Measurements from ENCODE around the gene ARHGEF1. TPM values are rescaled to one million over a fixed set of nuclear protein-coding genes. Genes with fewer than 3 reads are reported as not detected.

Gene ARHGEF1
- total RNA-seq, result 19.2 and 49.9 TPM in 2 replicates
- polyA plus RNA-seq, result 40.1 and 68.1 TPM in 2 replicates

GRCh38 chr19:41882568-41883462 is at the start of gene ARHGEF1:
Gene ARHGEF1 (plus strand): TSS chr19:41883184. CDS start chr19:41888083, 4,899 bp downstream.
- Histone ChIP-seq H3K27me3 (no peaks in the 10 kb centered on the region), H3K9me3 (ENCODE audit: low read depth) (no peaks in the 10 kb centered on the region), H3K27ac (no peak within 1 kb of the TSS), H3K4me3 (peak within 1 kb of the TSS; percentile 46), H3K36me3 (no peaks in the 10 kb centered on the region), H3K4me1 (ENCODE audit: low read depth) (no peaks in the 10 kb centered on the region)
- TF ChIP-seq, protein P1, sequence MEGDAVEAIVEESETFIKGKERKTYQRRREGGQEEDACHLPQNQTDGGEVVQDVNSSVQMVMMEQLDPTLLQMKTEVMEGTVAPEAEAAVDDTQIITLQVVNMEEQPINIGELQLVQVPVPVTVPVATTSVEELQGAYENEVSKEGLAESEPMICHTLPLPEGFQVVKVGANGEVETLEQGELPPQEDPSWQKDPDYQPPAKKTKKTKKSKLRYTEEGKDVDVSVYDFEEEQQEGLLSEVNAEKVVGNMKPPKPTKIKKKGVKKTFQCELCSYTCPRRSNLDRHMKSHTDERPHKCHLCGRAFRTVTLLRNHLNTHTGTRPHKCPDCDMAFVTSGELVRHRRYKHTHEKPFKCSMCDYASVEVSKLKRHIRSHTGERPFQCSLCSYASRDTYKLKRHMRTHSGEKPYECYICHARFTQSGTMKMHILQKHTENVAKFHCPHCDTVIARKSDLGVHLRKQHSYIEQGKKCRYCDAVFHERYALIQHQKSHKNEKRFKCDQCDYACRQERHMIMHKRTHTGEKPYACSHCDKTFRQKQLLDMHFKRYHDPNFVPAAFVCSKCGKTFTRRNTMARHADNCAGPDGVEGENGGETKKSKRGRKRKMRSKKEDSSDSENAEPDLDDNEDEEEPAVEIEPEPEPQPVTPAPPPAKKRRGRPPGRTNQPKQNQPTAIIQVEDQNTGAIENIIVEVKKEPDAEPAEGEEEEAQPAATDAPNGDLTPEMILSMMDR (IDR thresholded peaks at IDR 0.05; ENCODE audit: low read depth, low read length), result no peak
- DNase-seq (ENCODE audit: low read depth in 1 of 2, low spot score in 1 of 2), result peak; percentile 38 to 40

DNA sequence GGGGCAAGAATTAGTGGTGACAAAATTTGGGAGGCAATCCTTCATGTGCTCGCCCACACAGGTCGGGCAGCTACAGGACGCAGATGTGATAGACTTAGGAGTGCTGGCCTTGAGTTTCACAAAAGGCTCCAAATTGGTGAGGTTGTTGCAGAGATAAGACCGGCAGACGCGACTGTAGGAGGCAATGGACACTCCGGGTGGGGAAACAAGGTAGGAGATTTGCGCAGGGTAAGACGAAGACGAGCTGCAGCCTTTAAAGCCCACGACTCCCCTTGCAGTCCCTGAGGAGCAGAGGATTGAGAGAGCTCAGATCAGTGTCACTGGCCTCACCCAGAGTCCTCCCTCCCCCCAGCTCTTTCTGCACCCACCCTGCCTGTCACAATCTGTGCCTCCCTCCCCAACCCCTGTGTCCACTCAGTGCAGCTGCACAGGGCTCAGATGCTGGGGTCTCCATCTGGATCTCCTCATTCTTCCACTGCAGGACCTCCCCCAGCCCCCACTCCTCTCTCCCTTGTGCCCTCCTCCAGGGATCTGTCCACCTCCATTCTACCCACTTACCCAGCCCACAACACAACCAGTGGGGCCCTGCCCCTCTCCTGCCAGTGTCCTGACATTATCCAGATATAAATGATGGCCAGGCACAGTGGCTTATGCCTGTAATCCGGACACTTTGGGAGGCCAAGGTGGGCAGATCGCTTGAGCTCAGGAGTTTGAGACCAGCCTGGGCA is 44.8 kb upstream of the ARHGEF1 start:
- Histone ChIP-seq H3K27ac (no peak overlapping the region), H3K4me3 (no peak overlapping the region), H3K27me3 (no peaks in the 10 kb centered on the region), H3K36me3 (no peaks in the 10 kb centered on the region), H3K4me1 (ENCODE audit: low read depth) (no peaks in the 10 kb centered on the region), H3K9me3 (ENCODE audit: low read depth) (no peaks in the 10 kb centered on the region)
- no peak for DNase-seq (ENCODE audit: low read depth in 1 of 2, low spot score in 1 of 2)
- TF ChIP-seq, protein P1 (IDR thresholded peaks at IDR 0.05; ENCODE audit: low read depth, low read length), result no peak

DNA sequence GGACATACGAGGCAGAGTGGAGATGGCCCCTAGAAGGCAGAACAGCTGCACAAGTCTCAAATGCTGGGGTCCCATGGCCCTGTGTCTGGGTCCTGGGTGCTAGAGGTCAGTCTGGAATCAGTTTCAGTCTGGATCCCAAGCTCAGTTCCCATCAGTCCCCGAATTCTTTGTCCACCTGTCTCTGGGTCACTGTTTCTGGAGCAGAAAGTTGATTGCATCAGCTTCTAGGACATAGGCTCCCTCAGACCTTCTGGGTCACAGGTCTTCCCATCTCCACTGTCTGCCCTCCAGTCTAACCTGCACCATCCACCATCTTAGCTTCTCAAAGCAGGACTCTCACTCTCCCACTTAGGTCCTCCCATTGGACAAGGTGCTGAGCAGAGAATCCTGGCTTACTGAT is 43.8 kb upstream of the ARHGEF1 start:
- no peaks in the 10 kb centered on the region for H3K9me3 ChIP-seq (ENCODE audit: low read depth)

GRCh38 chr19:41843371-41843770 is 39.6 kb upstream of the ARHGEF1 start:
- Histone ChIP-seq H3K27me3 (no peaks in the 10 kb centered on the region), H3K4me3 (no peak overlapping the region), H3K27ac (no peak overlapping the region), H3K4me1 (ENCODE audit: low read depth) (no peaks in the 10 kb centered on the region), H3K36me3 (no peaks in the 10 kb centered on the region), H3K9me3 (ENCODE audit: low read depth) (no peaks in the 10 kb centered on the region)
- TF ChIP-seq, protein P1 (IDR thresholded peaks at IDR 0.05; ENCODE audit: low read depth, low read length), result no peak
- no peak for DNase-seq (ENCODE audit: low read depth in 1 of 2, low spot score in 1 of 2)

More for the DNA sequence above, 43.8 kb upstream of the ARHGEF1 start:
- DNase-seq (ENCODE audit: low read depth in 1 of 2, low spot score in 1 of 2), result no peak
- Histone ChIP-seq H3K27ac (no peak overlapping the region), H3K27me3 (no peaks in the 10 kb centered on the region), H3K4me3 (no peak overlapping the region), H3K4me1 (ENCODE audit: low read depth) (no peaks in the 10 kb centered on the region), H3K36me3 (no peaks in the 10 kb centered on the region)
- TF ChIP-seq, protein P1 (IDR thresholded peaks at IDR 0.05; ENCODE audit: low read depth, low read length), result no peak

GRCh38 chr19:41844601-41845000 is 38.4 kb upstream of the ARHGEF1 start, which contains the start of gene LYPD4:
Gene LYPD4 (minus strand): TSS chr19:41844683. CDS start chr19:41839285, 5,398 bp downstream.
- TF ChIP-seq, protein P1 (IDR thresholded peaks at IDR 0.05; ENCODE audit: low read depth, low read length), result no peak
- Histone ChIP-seq H3K4me3 (no peak within 1 kb of the TSS), H3K4me1 (ENCODE audit: low read depth) (no peaks in the 10 kb centered on the region), H3K27me3 (no peaks in the 10 kb centered on the region), H3K9me3 (ENCODE audit: low read depth) (no peaks in the 10 kb centered on the region), H3K36me3 (no peaks in the 10 kb centered on the region), H3K27ac (no peak within 1 kb of the TSS)
- no peak for DNase-seq (ENCODE audit: low read depth in 1 of 2, low spot score in 1 of 2)
